G401 (cell line): ENCODE data around the gene RPL21. TPM values are rescaled to one million over a fixed set of nuclear protein-coding genes. Genes with fewer than 3 reads are reported as not detected.

Experiments
- DNase-seq: peaks from one replicate; pipeline ENCODE4 v3.0.0-alpha.2; 2015; ENCODE audit warnings: low spot score
- in situ Hi-C: cut with HindIII; loops from 2 replicates; pipeline ENCODE4 v1.10.0; 2016; ENCODE audit warnings: low sequenced_read_pairs, mixed read lengths
- total RNA-seq: library from RNA; depleted of rRNA; stranded (reverse); fragments of >200 nt; shearing (Covaris generic); gene quantifications from 2 replicates; pipeline ENCODE4 v1.2.3, GENCODE V29; 2014

The RPL21 gene
- total RNA-seq, 1 experiment from 2014 or later, result 1,415 TPM

DNA sequence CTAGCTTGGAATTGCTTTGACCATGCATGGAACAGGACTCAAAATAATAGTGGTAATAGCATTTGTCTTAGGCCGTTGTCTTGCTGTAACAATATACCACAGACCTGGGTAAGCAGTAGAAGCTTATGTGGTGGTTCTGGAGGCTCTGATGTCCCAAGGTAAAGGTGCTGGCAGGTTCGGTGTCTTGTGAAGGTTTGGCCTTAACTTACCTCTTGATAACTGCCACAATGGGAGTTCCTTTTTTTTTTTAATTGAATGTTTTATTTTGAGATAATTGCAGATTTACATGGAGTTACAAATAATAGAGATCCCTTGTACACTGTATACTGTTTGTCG, 5.8 kb downstream of the RPL21 start:
- DNase-seq, result no peak
- in situ Hi-C loops, result no loop called here

DNA sequence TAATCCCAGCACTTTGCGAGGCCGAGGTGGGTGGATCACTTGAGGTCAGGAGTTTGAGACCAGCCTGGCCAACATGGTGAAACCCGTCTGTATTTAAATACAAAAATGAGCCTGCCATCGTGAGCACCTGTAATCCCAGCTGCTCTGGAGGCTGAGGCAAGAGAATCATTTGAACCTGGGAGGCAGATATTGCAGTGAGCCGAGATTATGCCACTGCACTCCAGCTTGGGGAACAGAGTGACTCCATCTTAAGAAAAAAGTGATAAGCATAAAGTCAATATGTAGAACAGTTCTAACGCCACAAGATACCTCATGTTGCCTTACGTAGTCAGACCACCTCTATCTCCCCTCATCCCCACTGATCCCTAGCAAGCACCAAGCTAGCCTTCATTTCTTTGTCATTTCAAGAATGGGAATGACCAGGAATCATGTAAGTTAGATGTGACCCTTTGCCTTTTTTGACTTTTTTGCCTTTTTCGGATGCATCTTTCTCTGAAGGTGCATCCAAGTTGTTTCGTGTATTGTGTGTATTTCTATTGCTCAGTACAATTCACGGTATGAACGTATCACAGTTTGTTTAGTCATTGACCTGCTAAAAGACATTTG, 6.4 kb downstream of the RPL21 start:
- in situ Hi-C loops, result no loop called here
- no peak for DNase-seq

GRCh38 chr13:27258637-27259386, 7.5 kb downstream of the RPL21 start:
- in situ Hi-C loops, result no loop called here
- no peak for DNase-seq

- in situ Hi-C loops, result no loop called here
- DNase-seq, result no peak
Observed at GRCh38 chr13:27259831-27260230, 8.5 kb downstream of the RPL21 start.

DNA sequence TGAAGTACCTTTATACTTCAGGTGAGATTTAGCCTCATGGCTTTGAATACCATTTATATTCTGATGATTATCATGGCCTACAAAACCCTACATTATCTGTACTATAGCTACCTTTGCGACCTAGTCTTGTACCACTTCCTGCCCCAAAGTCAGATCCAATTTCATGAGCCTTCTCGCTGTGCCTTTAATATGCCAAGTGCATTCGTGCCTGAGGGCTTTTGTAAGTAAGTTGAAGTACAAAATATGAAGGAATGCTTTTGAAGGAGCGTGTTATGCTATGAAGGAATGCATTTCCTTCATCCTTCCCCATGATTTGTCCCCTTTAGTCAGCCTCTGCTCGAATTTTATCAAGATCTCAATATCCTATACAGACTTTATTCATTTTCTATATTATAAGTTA, 10.0 kb downstream of the RPL21 start:
- in situ Hi-C loops, result no loop called here
- no peak for DNase-seq

- DNase-seq, result no peak
- in situ Hi-C loops, result no loop called here
Observed at GRCh38 chr13:27263438-27263837, 12.1 kb downstream of the RPL21 start.

- in situ Hi-C loops, result no loop called here
Observed at GRCh38 chr13:27264181-27264580, 12.8 kb downstream of the RPL21 start.

GRCh38 chr13:27264648-27265047, 13.3 kb downstream of the RPL21 start:
- in situ Hi-C loops, result no loop called here
- DNase-seq, result no peak

More at GRCh38 chr13:27264181-27264580, 12.8 kb downstream of the RPL21 start:
- no peak for DNase-seq

GRCh38 chr13:27266917-27267316, 15.6 kb downstream of the RPL21 start:
- in situ Hi-C loops, result no loop called here
- no peak for DNase-seq

DNA sequence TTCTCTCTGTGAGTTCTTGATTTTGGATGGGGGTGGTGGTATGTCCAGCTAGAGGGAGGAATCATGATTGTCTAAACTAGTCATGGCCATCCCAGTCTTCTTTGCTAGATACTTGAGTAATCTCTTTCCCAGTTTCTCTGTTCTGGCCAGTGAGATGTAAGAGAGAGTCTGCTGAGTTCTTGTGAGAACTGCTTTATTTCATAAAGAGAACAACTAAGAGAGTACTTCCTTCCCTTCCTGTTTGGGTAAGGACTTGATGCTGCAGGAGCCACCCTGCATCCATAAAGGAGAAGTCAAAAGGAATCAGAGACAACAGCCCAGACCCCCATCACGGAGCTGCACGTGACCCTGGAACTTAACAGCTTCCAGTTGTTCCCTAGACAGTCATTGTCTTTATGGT, 16.2 kb downstream of the RPL21 start:
- DNase-seq, result no peak
- in situ Hi-C loops, result no loop called here

DNA sequence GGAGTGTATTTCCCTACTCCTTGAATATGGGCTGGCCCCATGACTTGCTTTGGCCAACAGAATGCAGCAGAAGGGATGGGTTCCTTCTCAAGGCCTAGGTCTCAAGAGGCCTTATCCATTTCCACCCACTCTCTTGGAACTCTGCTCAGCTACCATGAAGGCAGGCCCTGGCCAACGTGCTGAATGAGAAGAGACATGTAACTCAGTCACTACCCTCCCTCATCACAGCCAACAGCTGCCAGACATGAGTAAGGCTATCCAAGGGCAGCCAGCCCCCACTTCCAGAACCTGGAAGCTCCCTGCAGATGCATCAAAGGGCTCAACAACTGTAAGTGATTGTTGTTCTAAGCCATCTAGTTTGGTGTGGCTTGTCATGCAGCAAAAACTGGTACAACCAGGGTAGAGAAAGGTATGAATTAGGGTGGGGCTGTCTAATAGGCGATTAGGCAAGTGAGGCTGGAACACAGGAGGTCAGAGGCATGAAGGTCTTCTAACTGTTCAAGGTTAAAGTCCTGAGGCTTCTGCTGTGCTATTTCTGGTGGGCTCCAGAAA, 17.8 kb downstream of the RPL21 start:
- in situ Hi-C loops, result no loop called here
- no peak for DNase-seq

DNA sequence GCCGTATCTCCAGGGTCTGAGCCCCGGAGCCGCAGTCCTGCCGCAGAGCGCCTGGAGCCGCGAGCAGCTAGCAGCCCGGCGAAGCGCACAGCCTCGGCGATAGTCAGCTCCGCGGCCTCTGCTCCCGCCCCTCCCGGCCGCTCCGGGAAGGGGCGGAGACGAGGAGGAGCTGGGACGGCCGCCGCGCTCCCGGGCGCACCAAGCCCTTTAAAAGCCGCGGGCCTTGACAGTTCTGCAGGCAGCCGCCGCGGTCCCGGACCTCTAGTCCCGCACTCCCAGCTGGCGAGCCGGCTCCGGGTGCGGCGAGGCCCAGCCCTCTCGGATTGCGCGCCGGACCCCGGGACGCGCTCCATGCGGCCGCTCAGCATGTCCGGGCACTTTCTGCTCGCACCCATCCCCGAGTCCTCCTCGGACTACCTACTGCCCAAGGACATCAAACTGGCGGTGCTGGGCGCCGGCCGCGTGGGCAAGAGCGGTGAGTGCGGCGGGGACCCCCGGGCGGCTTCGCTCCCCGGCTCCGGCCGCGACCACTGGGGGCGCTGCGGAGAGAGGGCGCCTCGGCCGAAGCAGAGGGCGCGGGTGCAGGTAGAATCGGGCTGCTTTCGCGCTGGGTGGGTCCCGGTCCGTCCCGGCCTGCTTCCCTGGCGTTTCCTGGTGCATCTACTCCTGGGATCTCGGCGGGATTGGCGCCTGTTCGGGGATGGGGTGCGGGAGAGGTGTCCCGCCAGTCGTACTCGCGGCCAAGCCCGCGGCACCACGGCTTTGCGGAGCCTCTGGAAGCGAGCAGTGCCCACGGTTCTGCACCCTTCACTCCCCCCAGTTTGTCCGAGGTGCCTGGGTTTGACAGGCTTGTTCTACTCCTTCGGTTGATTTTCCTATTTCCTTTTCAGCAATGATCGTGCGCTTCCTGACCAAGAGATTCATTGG, 19.5 kb downstream of the RPL21 start, which contains the start of gene RASL11A:
RASL11A (plus strand) TSS at position 237 of the 927 bp plus-strand sequence; CDS start at position 352, 115 bp downstream.
- DNase-seq, result peak; percentile 92
- in situ Hi-C loops, result no loop called here

DNA sequence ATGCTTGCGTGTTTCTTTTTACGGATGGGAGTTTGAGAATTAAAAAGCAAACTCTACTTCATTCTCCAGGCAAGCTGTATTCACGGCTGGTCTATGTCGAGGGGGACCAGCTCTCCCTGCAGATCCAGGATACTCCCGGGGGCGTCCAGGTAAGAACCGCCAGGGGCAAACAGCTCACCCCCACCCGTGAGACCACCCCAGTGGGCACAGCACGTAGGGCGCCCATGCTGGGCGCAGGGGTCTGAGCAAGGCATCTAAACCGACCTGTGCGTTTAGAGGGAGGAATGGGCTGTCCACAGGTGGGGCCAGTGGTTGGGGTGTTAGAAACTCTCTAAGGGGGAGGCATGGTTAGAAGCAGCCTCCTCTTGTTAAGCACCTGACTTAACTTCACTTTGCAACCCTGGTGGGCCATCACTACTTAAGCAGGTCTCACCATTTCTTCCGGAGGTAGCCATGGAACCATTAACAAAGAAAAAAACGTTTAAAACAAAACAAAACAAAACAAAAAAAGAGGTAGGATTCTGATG, 20.3 kb downstream of the RPL21 start:
- DNase-seq, result no peak

DNA sequence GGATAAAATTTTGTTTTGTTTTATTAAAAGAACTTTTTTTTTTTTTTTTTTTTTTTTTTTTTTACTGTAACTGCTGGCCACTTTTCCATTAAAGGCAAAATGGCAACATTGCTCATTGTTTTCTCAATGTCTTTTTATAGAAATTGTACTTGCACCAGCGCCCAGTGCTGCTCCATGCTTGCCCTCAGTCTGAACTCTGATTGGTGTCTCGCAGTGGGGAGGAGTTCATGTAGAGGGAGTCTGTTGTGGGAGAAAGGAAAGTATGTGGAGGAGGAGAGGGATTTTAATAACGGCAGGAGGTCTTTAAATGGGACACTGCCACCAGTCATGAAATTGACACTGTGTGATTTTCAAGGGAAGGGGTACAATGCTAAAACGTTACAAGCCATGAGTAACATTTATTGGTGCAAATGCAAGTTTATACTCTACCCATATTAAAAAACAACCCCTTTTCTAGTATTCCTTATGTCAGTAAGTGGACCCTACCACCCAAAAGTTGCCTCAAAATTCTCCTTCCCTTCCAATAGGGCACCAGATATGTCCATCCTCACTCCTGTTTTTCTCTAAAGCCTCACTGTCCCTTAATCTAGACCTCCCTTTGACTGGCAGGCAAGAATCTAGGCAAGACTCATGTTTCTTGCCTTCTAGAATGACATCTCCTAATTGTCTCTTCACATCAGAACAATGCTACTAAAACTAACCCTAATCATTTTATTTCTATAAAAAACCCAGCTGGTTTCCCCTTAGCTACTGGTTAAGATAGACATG, 22.5 kb downstream of the RPL21 start:
- DNase-seq, result no peak
- in situ Hi-C loops, result no loop called here

More for the DNA sequence above, 20.3 kb downstream of the RPL21 start:
- in situ Hi-C loops, result no loop called here

GRCh38 chr13:27274631-27275030, 23.3 kb downstream of the RPL21 start:
- in situ Hi-C loops, result no loop called here
- DNase-seq, result peak; percentile 61

DNA sequence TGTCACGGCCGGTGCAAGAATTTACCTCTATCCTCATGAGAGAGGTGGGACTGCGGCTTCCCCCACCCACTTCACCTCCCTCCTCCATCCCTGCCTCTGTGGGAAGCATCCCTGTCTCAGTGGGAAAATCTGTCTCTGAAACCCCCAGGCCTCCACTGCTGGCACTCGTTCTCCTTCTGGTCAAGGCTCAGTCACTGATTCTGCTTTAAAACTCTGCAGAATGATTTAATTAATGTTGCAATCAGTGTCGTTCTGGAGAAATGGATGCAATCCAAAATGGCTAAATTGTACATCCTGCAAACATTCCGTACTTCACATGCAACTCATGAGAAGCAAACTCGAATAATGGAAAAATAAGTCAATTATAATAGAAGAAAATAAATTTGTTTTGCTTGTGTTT, 24.8 kb downstream of the RPL21 start:
- DNase-seq, result no peak
- in situ Hi-C loops, result no loop called here

- in situ Hi-C loops, result no loop called here
- DNase-seq, result peak; percentile 83
Observed at GRCh38 chr13:27279506-27279905, 28.1 kb downstream of the RPL21 start.

- no peak for DNase-seq
- in situ Hi-C loops, result no loop called here
Observed at GRCh38 chr13:27280009-27280656, 28.8 kb downstream of the RPL21 start.
